GM12875 (cell line): ENCODE measurements around the gene WDR89.
"Not testable (repeated sequence)": the region's sequence is repeated elsewhere in the genome, so short reads cannot be mapped to it uniquely, and the experiment has no call there.

ENCODE experiments used
- H3K4me3 ChIP-seq: one replicate; pipeline ENCODE4 v1.5.1; 2011; ENCODE audit warnings: low read depth, low read length, control low read depth
- CTCF ChIP-seq: IDR thresholded peaks from 2 replicates; pipeline ENCODE4 v1.5.1; 2011; ENCODE audit warnings: low read depth, mild to moderate bottlenecking, control low read depth, inconsistent platforms, low read length, moderate library complexity, borderline replicate concordance; ENCODE audit not compliant: insufficient read depth

The WDR89 gene

GRCh38 chr14:63642229-63642611 is 549 bp upstream of the WDR89 start:
- peak overlapping the region; percentile 55 for H3K4me3 ChIP-seq
- no peak for TF ChIP-seq CTCF

GRCh38 chr14:63638493-63638892 is 3.2 kb downstream of the WDR89 start:
- no peak overlapping the region for H3K4me3 ChIP-seq
- TF ChIP-seq CTCF, result no peak

- not testable (repeated sequence) for H3K4me3 ChIP-seq
These were observed 5.5 kb downstream of the WDR89 start for GRCh38 chr14:63636094-63636635.

- no peak for TF ChIP-seq CTCF
- no peak overlapping the region for H3K4me3 ChIP-seq
These were observed 7.9 kb downstream of the WDR89 start for GRCh38 chr14:63633801-63634200.

GRCh38 chr14:63632932-63633514 is 8.6 kb downstream of the WDR89 start:
- TF ChIP-seq CTCF, result no peak; the same call in 1 of the 2 replicates

GRCh38 chr14:63624701-63625100 is 17.0 kb downstream of the WDR89 start:
- no peak for TF ChIP-seq CTCF
- no peak overlapping the region for H3K4me3 ChIP-seq

More at GRCh38 chr14:63632932-63633514, 8.6 kb downstream of the WDR89 start:
- no peak overlapping the region for H3K4me3 ChIP-seq

GRCh38 chr14:63624203-63624602 is 17.5 kb downstream of the WDR89 start:
- no peak overlapping the region for H3K4me3 ChIP-seq
- TF ChIP-seq CTCF, result no peak

GRCh38 chr14:63621975-63622374 is 19.7 kb downstream of the WDR89 start:
- not testable (repeated sequence) for H3K4me3 ChIP-seq
